Endothelial cell of umbilical vein (primary cell): ENCODE data around the gene PITPNM2. TPM values are rescaled to one million over a fixed set of nuclear protein-coding genes. Genes with fewer than 3 reads are reported as not detected.

Experiments used
- BruUV-seq: library from RNA; stranded (reverse); fragments of 400-500 nt; replicated peaks from 2 replicates; lab custom pipeline; 2021; lab: Mats Ljungman, UMichigan
- CTCF ChIA-PET: fragments of 300-600, 350-600 bp; sonication (Branson Sonifier 250); formaldehyde crosslinking; loops from one replicate; lab custom pipeline; 2021; ENCODE audit warnings: antibody characterized with exemption, inconsistent platforms; lab: Charles Lee
- POLR2A ChIA-PET: fragments of 300-600, 350-600 bp; sonication (Branson Sonifier 250); formaldehyde crosslinking; loops from one replicate; lab custom pipeline; 2021; ENCODE audit warnings: antibody characterized with exemption, inconsistent platforms; lab: Charles Lee
- DNase-seq: peaks from one replicate; pipeline ENCODE4 v3.0.0-alpha.2; 2011; ENCODE audit warnings: low read depth, low spot score
- FAIRE-seq: peaks from 2 replicates; lab custom pipeline; 2011; peaks lifted over from hg19 to GRCh38; lab: Jason Lieb, UNC
- H2AFZ ChIP-seq: 2 replicates; pipeline ENCODE4 v1.6.0; 2012; ENCODE audit warnings: low read depth, low read length, control low read depth, inconsistent platforms
- H3K27ac ChIP-seq: 2 replicates; pipeline ENCODE4 v1.5.1; 2011; ENCODE audit warnings: low read depth, mild to moderate bottlenecking, control low read depth, low read length, moderate library complexity; ENCODE audit not compliant: insufficient read depth
- H3K27me3 ChIP-seq, 2 experiments: 2 replicates each; pipeline versions ENCODE4 v1.6.0 to v1.6.1; 2011; ENCODE audit warnings: low read length in 2 of 2, mixed read lengths in 1 of 2; ENCODE audit not compliant: control insufficient read depth in 2 of 2, insufficient read depth in 2 of 2
- H3K36me3 ChIP-seq, 2 experiments: 2 replicates in 1 of 2; 3 replicates in 1 of 2; pipeline ENCODE4 v1.5.1; 2011; ENCODE audit warnings: low read length in 2 of 2, mild to moderate bottlenecking in 1 of 2, moderate library complexity in 1 of 2; ENCODE audit not compliant: control insufficient read depth in 2 of 2, insufficient read depth in 2 of 2; ENCODE audit errors: extremely low read depth in 1 of 2
- H3K4me1 ChIP-seq: 3 replicates; pipeline ENCODE4 v1.5.1; 2011; ENCODE audit warnings: mild to moderate bottlenecking, low read length; ENCODE audit not compliant: control insufficient read depth, insufficient read depth; ENCODE audit errors: extremely low read depth
- H3K4me2 ChIP-seq: 2 replicates; pipeline ENCODE4 v1.6.1; 2011; ENCODE audit warnings: low read length, control low read depth, mixed read lengths; ENCODE audit not compliant: insufficient read depth
- H3K4me3 ChIP-seq, 3 experiments: fragments of 200-600 bp in 1 of 3; sonication (generic), shearing (Covaris generic) in 1 of 3; replicated peaks in 1 of 3; 2 replicates each; pipeline ENCODE4 v1.5.1; 2011 to 2016; ENCODE audit warnings: control low read depth in 3 of 3, low read length in 3 of 3, mild to moderate bottlenecking in 2 of 3, inconsistent platforms in 1 of 3, low read depth in 1 of 3, moderate library complexity in 1 of 3; ENCODE audit not compliant: insufficient read depth in 1 of 3
- H3K79me2 ChIP-seq: 2 replicates; pipeline ENCODE4 v1.6.0; 2012; ENCODE audit warnings: low read length, inconsistent platforms; ENCODE audit not compliant: control insufficient read depth, insufficient read depth
- H3K9ac ChIP-seq: replicated peaks from 2 replicates; pipeline ENCODE3; 2011; ENCODE audit warnings: low read length, control low read depth; ENCODE audit not compliant: insufficient read depth; ENCODE audit errors: extremely low read depth
- H3K9me1 ChIP-seq: replicated peaks from 3 replicates; pipeline ENCODE4 v1.6.0; 2011; ENCODE audit warnings: mild to moderate bottlenecking, low read length; ENCODE audit not compliant: control insufficient read depth, insufficient read depth; ENCODE audit errors: extremely low read depth
- H3K9me3 ChIP-seq: replicated peaks from 2 replicates; pipeline ENCODE4 v1.5.1; 2012; ENCODE audit warnings: low read length, inconsistent platforms; ENCODE audit not compliant: control insufficient read depth, insufficient read depth
- H4K20me1 ChIP-seq: replicated peaks from 2 replicates; pipeline ENCODE3; 2011; ENCODE audit warnings: mild to moderate bottlenecking, low read length; ENCODE audit not compliant: control insufficient read depth, insufficient read depth; ENCODE audit errors: extremely low read depth
- EZH2 ChIP-seq: IDR thresholded peaks from 2 replicates; pipeline ENCODE4 v1.6.1; 2012; ENCODE audit warnings: borderline replicate concordance, low read depth, mild to moderate bottlenecking, moderate library complexity, low read length, inconsistent platforms; ENCODE audit not compliant: severe bottlenecking
- FOS ChIP-seq: IDR thresholded peaks from 2 replicates; pipeline ENCODE4 v1.6.1; 2011; ENCODE audit warnings: mild to moderate bottlenecking, low read length, moderate library complexity, borderline replicate concordance; ENCODE audit not compliant: insufficient read depth
- GATA2 ChIP-seq: IDR thresholded peaks from 2 replicates; pipeline ENCODE4 v1.7.0; 2011; ENCODE audit warnings: low read depth, mild to moderate bottlenecking, moderate library complexity, mixed read lengths, low read length; ENCODE audit not compliant: insufficient read length, insufficient read depth
- JUN ChIP-seq: IDR thresholded peaks from 2 replicates; pipeline ENCODE4 v1.6.1; 2011; ENCODE audit warnings: borderline replicate concordance, low read depth; ENCODE audit not compliant: insufficient read length, insufficient read depth
- MAX ChIP-seq: IDR thresholded peaks from 2 replicates; pipeline ENCODE4 v1.6.1; 2011; ENCODE audit not compliant: insufficient read depth, insufficient read length
- MYC ChIP-seq: IDR thresholded peaks from one replicate; pipeline ENCODE4 v1.6.1; 2011; ENCODE audit warnings: mild to moderate bottlenecking, low read depth, low read length
- POLR2A ChIP-seq: IDR thresholded peaks from 2 replicates; pipeline ENCODE4 v1.6.1; 2012; ENCODE audit warnings: low read depth, mild to moderate bottlenecking, control low read depth, low read length
- POLR2AphosphoS5 ChIP-seq: IDR thresholded peaks from 2 replicates; pipeline ENCODE4 v1.6.1; 2012; ENCODE audit warnings: low read depth, mild to moderate bottlenecking, control low read depth, low read length, moderate library complexity; ENCODE audit not compliant: insufficient read depth
- dilution Hi-C: fragments of 300-500 bp; cut with MboI; formaldehyde crosslinking; loops from one replicate; pipeline ENCODE4 v1.15.0; 2019; ENCODE audit warnings: low sequenced_read_pairs; ENCODE audit not compliant: extremely low pct_ligation_motif_present
- intact Hi-C: fragments of 100-400 bp; cut with micrococcal nuclease; formaldehyde crosslinking; loops from one replicate; pipeline ENCODE4 v1.10.0; 2022
- polyA plus RNA-seq, 4 experiments: library from polyadenylated mRNA; depleted of rRNA in 3 of 4; stranded (reverse) in 3 of 4; unstranded in 1 of 4; fragments of >200 nt; gene quantifications; 2 replicates each; pipeline versions ENCODE4 v1.2.1 to v1.2.3, GENCODE V29; 2011 to 2012; ENCODE audit warnings: missing spikeins in 1 of 4
- total RNA-seq: library from RNA; stranded (reverse); gene quantifications from 2 replicates; pipeline ENCODE4 v1.2.3, GENCODE V29; 2021
- TF ChIP-seq, protein P1 (sequence below), 2 donors: IDR thresholded peaks; 1 replicate in 1 of 2; 2 replicates in 1 of 2; pipeline ENCODE4 v1.5.1; 2011; ENCODE audit warnings: low read length in 2 of 2, mild to moderate bottlenecking in 2 of 2, moderate library complexity in 2 of 2, control low read depth in 1 of 2, inconsistent platforms in 1 of 2, low read depth in 1 of 2; ENCODE audit not compliant: insufficient read depth in 1 of 2; ENCODE audit errors: extremely low read depth in 1 of 2

The PITPNM2 gene
- total and polyA plus RNA-seq, 2 donors (not counting 3 experiments of a cell fraction or from before 2014, with no cell fraction given): 4.2 to 15.9 TPM

- ChIA-PET CTCF (interaction anchor here (0.7 to 3.1 kb wide), 3 partner anchors 17 to 100 kb away, joined by 3 to 18 read pairs (median 4); no protein-coding TSS in a partner anchor), POLR2A (interaction anchor here (0.8 kb wide), 1 partner anchor 89 kb away, joined by 3 read pairs; no protein-coding TSS in a partner anchor)
- dilution Hi-C loops: no loop called here
- no peak for TF ChIP-seq FOS
- TF ChIP-seq EZH2: no peak
- TF ChIP-seq JUN: no peak
- H3K27me3 ChIP-seq: no peaks in the 10 kb centered on the region
- H3K4me3 ChIP-seq: no peak overlapping the region
- no TSS peak for BruUV-seq
- peaks cover 29% of the 10 kb centered on the region for H3K4me1 ChIP-seq
- no peaks in the 10 kb centered on the region for H4K20me1 ChIP-seq
- no peaks in the 10 kb centered on the region for H3K9me1 ChIP-seq
- no peak for DNase-seq
- no peak overlapping the region for H3K27ac ChIP-seq
- peaks cover 29% of the 10 kb centered on the region for H3K79me2 ChIP-seq
- H2AFZ ChIP-seq: no peak overlapping the region
- FAIRE-seq: no peak
- H3K4me2 ChIP-seq: no peak overlapping the region
- no peak overlapping the region for H3K9ac ChIP-seq
- no peaks in the 10 kb centered on the region for H3K9me3 ChIP-seq
- no peaks in the 10 kb centered on the region for H3K36me3 ChIP-seq
- intact Hi-C loops: loop anchor here (5.0 kb wide), 1 partner anchor 56 kb away; no protein-coding TSS in a partner anchor
Measured at GRCh38 chr12:123142921-123143735, 7.8 kb downstream of the PITPNM2 start.

- TF ChIP-seq, protein P1, sequence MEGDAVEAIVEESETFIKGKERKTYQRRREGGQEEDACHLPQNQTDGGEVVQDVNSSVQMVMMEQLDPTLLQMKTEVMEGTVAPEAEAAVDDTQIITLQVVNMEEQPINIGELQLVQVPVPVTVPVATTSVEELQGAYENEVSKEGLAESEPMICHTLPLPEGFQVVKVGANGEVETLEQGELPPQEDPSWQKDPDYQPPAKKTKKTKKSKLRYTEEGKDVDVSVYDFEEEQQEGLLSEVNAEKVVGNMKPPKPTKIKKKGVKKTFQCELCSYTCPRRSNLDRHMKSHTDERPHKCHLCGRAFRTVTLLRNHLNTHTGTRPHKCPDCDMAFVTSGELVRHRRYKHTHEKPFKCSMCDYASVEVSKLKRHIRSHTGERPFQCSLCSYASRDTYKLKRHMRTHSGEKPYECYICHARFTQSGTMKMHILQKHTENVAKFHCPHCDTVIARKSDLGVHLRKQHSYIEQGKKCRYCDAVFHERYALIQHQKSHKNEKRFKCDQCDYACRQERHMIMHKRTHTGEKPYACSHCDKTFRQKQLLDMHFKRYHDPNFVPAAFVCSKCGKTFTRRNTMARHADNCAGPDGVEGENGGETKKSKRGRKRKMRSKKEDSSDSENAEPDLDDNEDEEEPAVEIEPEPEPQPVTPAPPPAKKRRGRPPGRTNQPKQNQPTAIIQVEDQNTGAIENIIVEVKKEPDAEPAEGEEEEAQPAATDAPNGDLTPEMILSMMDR (IDR thresholded peaks at IDR 0.05; ENCODE audit: extremely low read depth in 1 of 2, insufficient read depth in 1 of 2, low read depth in 1 of 2, low read length in 2 of 2): no peak
- TF ChIP-seq POLR2A (no peak), MYC (no peak), JUN (no peak), FOS (no peak), MAX (no peak), EZH2 (no peak), GATA2 (no peak), POLR2AphosphoS5 (no peak)
- no peak overlapping the region for H3K27ac ChIP-seq
- no peaks in the 10 kb centered on the region for H4K20me1 ChIP-seq
- no peaks in the 10 kb centered on the region for H3K36me3 ChIP-seq
- no TSS peak for BruUV-seq
- FAIRE-seq (no peak), DNase-seq (no peak)
- H2AFZ ChIP-seq: no peak overlapping the region
- ChIA-PET POLR2A (interaction anchor here (0.8 kb wide), 1 partner anchor 9 kb away, joined by 3 read pairs; no protein-coding TSS in a partner anchor), CTCF (interaction anchor here (1.7 to 3.1 kb wide), 2 partner anchors 28 to 99 kb away, joined by 4 to 18 read pairs; no protein-coding TSS in a partner anchor)
- H3K9me1 ChIP-seq: no peaks in the 10 kb centered on the region
- H3K9me3 ChIP-seq: no peaks in the 10 kb centered on the region
- H3K4me3 ChIP-seq: no peak overlapping the region
- H3K27me3 ChIP-seq: no peaks in the 10 kb centered on the region
- H3K4me1 ChIP-seq: peaks cover 29% of the 10 kb centered on the region
- H3K79me2 ChIP-seq: peaks cover 28% of the 10 kb centered on the region
- no peak overlapping the region for H3K9ac ChIP-seq
- dilution Hi-C loops: no loop called here
- no peak overlapping the region for H3K4me2 ChIP-seq
- intact Hi-C loops: loop anchor here (5.0 kb wide), 1 partner anchor 55 kb away; no protein-coding TSS in a partner anchor
Measured at GRCh38 chr12:123142518-123142840, 8.4 kb downstream of the PITPNM2 start.
